ENCODE results near the gene MBD4. TPM values are rescaled to one million over a fixed set of nuclear protein-coding genes. Genes with fewer than 3 reads are reported as not detected.
"Not testable (repeated sequence)": the region's sequence is repeated elsewhere in the genome, so short reads cannot be mapped to it uniquely, and the experiment has no call there.

The MBD4 gene
- total RNA-seq, 1 donor = 34.9 TPM

GRCh38 chr3:129402210-129402609 lies 37.5 kb downstream of the MBD4 start:
- H3K4me3 ChIP-seq (ENCODE audit: low read depth, low read length) = no peak overlapping the region
- no peak for DNase-seq (ENCODE audit: low read depth)
- no peak for TF ChIP-seq CTCF (IDR thresholded peaks at IDR 0.05; ENCODE audit: insufficient read depth, low read length)

DNA sequence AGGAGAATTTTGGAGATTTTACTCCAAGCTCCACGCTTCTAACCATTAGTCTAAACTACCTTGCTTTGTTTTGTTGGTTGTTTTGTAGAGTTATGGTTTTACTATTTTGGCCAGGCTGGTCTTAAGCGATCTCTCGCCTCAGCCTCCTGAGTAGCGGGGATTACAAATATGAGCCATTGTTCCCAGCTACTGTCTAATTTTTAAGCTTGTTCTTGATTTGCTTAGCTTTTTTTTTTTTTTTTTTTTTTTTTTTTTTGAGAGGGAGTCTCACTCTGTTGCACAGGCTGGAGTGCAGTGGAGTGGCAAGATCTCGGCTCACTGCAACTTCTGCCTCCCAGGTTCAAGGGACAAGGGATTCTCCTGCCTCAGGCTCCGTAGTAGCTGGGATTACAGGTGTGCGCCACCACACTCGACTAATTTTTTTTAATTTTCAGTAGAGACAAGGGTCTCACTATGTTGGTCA lies 39.8 kb downstream of the MBD4 start:
- TF ChIP-seq CTCF (IDR thresholded peaks at IDR 0.05; ENCODE audit: insufficient read depth, low read length) = no peak
- H3K4me3 ChIP-seq (ENCODE audit: low read depth, low read length) = no peak overlapping the region
- no peak for DNase-seq (ENCODE audit: low read depth)

GRCh38 chr3:129399145-129399894 lies 40.4 kb downstream of the MBD4 start:
- peak; percentile 99 for DNase-seq (ENCODE audit: low read depth)
- TF ChIP-seq CTCF (IDR thresholded peaks at IDR 0.05; ENCODE audit: insufficient read depth, low read length) = peak; percentile 85
- peak overlapping the region; percentile 90 for H3K4me3 ChIP-seq (ENCODE audit: low read depth, low read length)

- TF ChIP-seq CTCF (IDR thresholded peaks at IDR 0.05; ENCODE audit: insufficient read depth, low read length) = no peak
- H3K4me3 ChIP-seq (ENCODE audit: low read depth, low read length) = peak overlapping the region; percentile 90
- DNase-seq (ENCODE audit: low read depth) = no peak
Measured at GRCh38 chr3:129398803-129399144, 41.0 kb downstream of the MBD4 start.

DNA sequence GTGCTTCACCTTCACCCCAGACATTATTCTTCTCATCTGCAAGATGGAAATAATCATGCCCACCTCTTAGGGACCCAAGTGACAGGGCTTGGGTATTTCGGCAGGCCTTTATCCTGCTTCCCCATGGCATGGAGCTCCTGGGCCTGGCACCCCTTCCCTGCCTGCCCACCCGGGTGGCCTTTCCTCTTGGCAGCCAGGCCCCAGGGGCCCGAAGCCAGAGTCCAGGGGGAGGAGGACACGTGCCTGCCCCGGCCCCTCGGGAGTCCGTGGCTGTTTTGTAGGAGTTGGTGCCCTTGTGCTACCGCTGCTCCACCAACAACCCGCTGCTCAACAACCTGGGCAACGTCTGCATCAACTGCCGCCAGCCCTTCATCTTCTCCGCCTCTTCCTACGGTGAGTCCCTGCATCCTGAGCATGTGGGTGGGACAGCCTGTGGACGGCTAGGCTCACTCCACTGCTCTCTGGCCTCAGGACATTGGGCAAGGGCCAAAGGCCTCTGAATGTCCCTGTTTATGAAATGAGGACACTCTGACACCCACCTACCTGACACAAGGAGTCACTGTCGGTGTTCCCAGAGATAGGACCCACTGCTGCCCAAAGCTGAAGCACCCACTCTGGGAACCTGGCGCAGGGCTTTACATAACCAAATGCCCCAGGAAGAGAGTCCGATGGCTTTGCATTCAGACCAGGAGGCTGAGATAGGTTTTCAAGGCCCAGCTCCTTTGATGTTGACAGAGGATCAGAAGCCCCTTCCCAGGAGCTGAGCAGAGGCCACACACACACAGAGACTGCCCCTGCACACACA lies 45.8 kb downstream of the MBD4 start:
- not testable (repeated sequence) for H3K4me3 ChIP-seq (ENCODE audit: low read depth, low read length); DNase-seq (ENCODE audit: low read depth)

- no peak for DNase-seq (ENCODE audit: low read depth)
- no peak for TF ChIP-seq CTCF (IDR thresholded peaks at IDR 0.05; ENCODE audit: insufficient read depth, low read length)
- H3K4me3 ChIP-seq (ENCODE audit: low read depth, low read length) = no peak overlapping the region
Measured at GRCh38 chr3:129393271-129393670, 46.5 kb downstream of the MBD4 start.

DNA sequence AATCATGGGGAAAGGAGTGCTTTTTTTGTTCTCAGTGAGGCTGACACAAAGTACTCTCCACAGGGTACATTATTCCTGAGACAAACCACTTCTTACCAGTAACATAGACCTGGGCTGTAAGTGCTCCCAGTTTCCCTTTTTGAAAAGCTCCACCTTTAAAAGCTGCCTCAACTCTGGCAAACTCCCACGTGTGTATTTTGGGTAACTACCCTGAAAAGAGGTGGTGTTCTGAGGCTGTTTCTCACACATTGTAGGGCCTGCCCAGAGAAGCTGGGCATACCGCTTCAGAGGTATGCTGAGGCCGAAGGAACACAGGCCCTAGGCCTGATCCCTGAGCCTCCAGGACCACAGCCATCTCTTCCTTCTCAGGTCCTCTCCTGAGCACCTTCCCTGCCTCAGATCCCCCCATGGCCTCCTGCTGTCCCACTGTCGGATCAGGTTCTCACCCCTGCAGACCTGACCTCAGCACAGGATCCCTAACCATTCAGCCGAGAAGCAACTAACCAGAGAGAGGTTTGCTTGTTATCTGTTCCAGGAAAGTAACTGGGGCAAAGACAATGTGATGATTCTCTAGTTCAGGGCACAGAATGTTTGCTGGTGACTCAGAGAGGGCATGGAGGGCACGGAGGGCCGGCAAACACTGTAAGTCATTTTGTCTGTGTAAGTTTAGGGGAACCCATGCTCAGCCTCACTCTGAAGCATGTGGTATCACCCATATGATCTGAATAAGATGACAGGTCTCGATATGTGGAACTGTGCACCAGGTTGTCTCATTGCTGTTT lies 47.5 kb downstream of the MBD4 start:
- H3K4me3 ChIP-seq (ENCODE audit: low read depth, low read length); DNase-seq (ENCODE audit: low read depth): not testable (repeated sequence)

- DNase-seq (ENCODE audit: low read depth); H3K4me3 ChIP-seq (ENCODE audit: low read depth, low read length): not testable (repeated sequence)
Measured at GRCh38 chr3:129391583-129391982, 48.2 kb downstream of the MBD4 start.

Measured in fibroblast of the aortic adventitia (primary cell).